ENCODE data around the gene C1orf167.

The C1orf167 gene

DNA sequence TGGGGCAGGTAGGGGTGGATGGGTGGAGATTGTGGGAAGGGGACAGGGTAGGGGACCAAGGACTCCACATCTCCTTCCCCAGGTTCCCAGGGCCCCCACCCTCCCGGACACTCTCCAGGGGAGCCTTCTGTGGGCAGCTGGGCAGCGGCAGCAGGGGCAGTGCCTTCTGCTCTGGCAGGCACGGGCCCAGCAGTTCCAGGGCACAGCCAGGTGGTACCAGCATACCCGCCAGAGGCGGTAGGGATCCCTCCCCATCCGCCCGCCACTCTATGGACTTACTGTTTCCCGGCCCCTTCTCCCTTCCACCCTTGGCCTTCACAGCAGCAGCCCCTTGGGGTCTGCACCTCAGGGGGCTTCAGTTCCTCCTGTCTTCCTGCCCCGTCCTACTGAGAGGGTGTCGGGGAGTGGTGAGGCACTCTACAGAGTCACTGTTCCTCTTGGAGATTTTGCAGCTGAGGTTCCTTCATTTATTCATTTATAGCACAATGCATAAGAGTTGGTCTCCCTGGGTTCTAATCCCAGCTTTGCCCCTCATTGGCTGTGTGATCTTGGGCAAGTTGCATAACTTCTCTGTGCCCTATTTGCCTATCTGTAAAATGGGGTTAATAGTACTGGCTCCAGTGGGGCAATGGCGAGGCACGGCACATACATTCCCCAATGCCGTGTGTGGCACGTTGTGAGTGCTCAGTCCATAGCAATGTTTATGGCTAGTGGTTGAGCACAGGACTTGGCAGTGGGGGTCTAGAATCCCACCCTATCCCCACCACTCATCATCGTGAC lies 17.0 kb downstream of the C1orf167 start:
- WGBS, 2 experiments (ENCODE audit: insufficient coverage in 2 of 2), result 81 to 92% methylated on average over 6 to 11 of the region's 15 CpGs
- Histone ChIP-seq H3K9me3 (ENCODE audit: control insufficient read depth, low read length) (no peaks in the 10 kb centered on the region), H3K36me3 (ENCODE audit: control insufficient read depth, insufficient read depth, low read length) (no peaks in the 10 kb centered on the region), H3K27ac (ENCODE audit: low read depth, low read length, severe bottlenecking) (no peak overlapping the region), H3K4me1 (ENCODE audit: control insufficient read depth, insufficient read depth, low read length, poor library complexity, severe bottlenecking) (no peaks in the 10 kb centered on the region), H3K4me3 (ENCODE audit: extremely low read depth, insufficient read depth, low read length, poor library complexity, severe bottlenecking) (no peak overlapping the region)

DNA sequence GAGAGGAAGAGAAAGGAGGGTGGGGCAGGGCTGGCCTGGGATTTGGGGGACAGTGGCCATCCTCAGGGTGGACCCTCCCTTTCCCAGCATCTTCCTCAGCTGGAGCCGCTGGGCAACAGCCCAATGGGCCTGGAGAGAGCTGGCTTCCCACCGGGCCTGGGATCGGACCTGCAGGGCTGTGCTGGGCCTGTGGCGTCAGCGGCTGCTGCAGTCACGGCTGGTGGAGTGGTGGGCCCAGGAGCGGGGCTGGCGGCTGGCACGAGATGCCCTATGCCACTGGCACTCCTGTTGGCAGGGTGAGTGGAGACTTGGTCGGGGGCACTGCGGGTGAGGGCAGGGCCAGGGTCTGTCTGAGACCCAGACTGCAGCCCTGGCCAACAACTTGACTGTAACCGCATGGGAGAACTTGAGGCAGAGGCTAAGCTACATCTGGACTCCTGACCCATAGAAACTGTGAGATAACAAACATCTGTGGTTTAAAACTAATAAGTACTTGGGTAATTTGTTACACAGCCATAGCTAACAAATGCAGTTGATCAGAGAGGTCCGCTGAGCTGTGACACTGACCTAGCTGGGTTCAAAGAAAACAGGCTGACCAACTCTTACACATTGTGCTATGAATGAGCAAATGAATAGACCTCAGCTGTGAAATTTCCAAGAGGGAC lies 17.9 kb downstream of the C1orf167 start:
- no peak overlapping the region for H3K27ac ChIP-seq (ENCODE audit: low read depth, low read length, severe bottlenecking)
- WGBS, 2 experiments (ENCODE audit: insufficient coverage in 2 of 2), result 80 to 88% methylated on average over 11 to 12 of the region's 13 CpGs
- no peak overlapping the region for H3K4me3 ChIP-seq (ENCODE audit: extremely low read depth, insufficient read depth, low read length, poor library complexity, severe bottlenecking)
- H3K36me3 ChIP-seq (ENCODE audit: control insufficient read depth, insufficient read depth, low read length), result no peaks in the 10 kb centered on the region
- peaks cover 3% of the 10 kb centered on the region for H3K4me1 ChIP-seq (ENCODE audit: control insufficient read depth, insufficient read depth, low read length, poor library complexity, severe bottlenecking)
- H3K9me3 ChIP-seq (ENCODE audit: control insufficient read depth, low read length), result no peaks in the 10 kb centered on the region

DNA sequence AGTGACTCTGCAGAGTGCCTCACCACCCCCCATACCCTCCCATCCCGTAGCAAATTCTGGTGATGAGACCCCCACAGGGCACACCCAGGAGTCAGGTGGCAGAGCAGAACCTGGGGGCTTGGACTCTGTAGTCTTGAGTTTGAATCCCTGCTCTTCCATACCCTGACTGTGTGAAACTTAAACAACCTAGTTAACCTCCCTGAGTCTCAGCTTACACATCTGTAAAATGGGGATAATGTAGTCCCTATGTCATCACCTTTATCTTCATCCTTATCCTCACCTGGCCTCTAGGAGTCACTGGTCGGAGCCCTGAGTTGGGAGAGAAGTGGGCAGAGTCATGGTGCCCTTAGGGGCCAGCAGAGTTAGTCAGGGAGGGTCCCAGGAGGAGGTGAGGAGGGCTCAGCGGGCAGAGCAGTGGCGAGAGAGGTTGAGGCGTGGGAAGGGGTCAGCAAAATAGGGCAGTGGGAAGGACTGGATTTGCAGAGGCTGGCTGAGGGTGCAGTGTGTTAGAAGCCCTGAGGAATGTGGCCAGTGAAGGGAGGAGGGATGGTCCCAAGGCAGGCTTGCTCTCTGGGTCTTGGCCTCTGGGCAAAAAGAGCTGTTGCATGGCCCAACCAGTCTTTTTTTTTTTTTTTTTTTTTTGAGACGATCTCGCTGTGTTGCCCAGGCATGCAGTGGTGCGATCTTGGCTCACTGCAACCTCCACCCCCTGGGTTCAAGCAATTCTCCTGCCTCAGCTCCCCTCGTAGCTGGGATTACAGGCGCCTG lies 18.6 kb downstream of the C1orf167 start:
- Histone ChIP-seq H3K4me1 (ENCODE audit: control insufficient read depth, insufficient read depth, low read length, poor library complexity, severe bottlenecking) (peaks cover 5% of the 10 kb centered on the region), H3K4me3 (ENCODE audit: extremely low read depth, insufficient read depth, low read length, poor library complexity, severe bottlenecking) (no peak overlapping the region), H3K27ac (ENCODE audit: low read depth, low read length, severe bottlenecking) (no peak overlapping the region), H3K36me3 (ENCODE audit: control insufficient read depth, insufficient read depth, low read length) (no peaks in the 10 kb centered on the region), H3K9me3 (ENCODE audit: control insufficient read depth, low read length) (no peaks in the 10 kb centered on the region)
- 90 to 94% methylated on average over 2 to 4 of the region's 10 CpGs for whole genome bisulfite sequencing, 2 experiments (ENCODE audit: insufficient coverage in 2 of 2)

GRCh38 chr1:11781297-11781696 lies 19.3 kb downstream of the C1orf167 start:
- Histone ChIP-seq H3K36me3 (ENCODE audit: control insufficient read depth, insufficient read depth, low read length) (no peaks in the 10 kb centered on the region), H3K4me1 (ENCODE audit: control insufficient read depth, insufficient read depth, low read length, poor library complexity, severe bottlenecking) (peaks cover 5% of the 10 kb centered on the region), H3K27ac (ENCODE audit: low read depth, low read length, severe bottlenecking) (no peak overlapping the region), H3K4me3 (ENCODE audit: extremely low read depth, insufficient read depth, low read length, poor library complexity, severe bottlenecking) (no peak overlapping the region), H3K9me3 (ENCODE audit: control insufficient read depth, low read length) (no peaks in the 10 kb centered on the region)
- 93 to 96% methylated on average over 11 to 12 of the region's 12 CpGs for WGBS, 2 experiments (ENCODE audit: insufficient coverage in 2 of 2)

- peaks cover 10% of the 10 kb centered on the region for H3K4me1 ChIP-seq (ENCODE audit: control insufficient read depth, insufficient read depth, low read length, poor library complexity, severe bottlenecking)
- 77 to 87% methylated on average over 3 of the region's 6 CpGs for WGBS, 2 experiments (ENCODE audit: insufficient coverage in 2 of 2)
- no peak overlapping the region for H3K4me3 ChIP-seq (ENCODE audit: extremely low read depth, insufficient read depth, low read length, poor library complexity, severe bottlenecking)
- no peaks in the 10 kb centered on the region for H3K36me3 ChIP-seq (ENCODE audit: control insufficient read depth, insufficient read depth, low read length)
- H3K27ac ChIP-seq (ENCODE audit: low read depth, low read length, severe bottlenecking), result no peak overlapping the region
- H3K9me3 ChIP-seq (ENCODE audit: control insufficient read depth, low read length), result no peaks in the 10 kb centered on the region
Measured at GRCh38 chr1:11782127-11782708, 20.2 kb downstream of the C1orf167 start.

- H3K27ac ChIP-seq (ENCODE audit: low read depth, low read length, severe bottlenecking), result no peak overlapping the region
- H3K9me3 ChIP-seq (ENCODE audit: control insufficient read depth, low read length), result no peaks in the 10 kb centered on the region
- 98% methylated on average over 5 to 6 of the region's 6 CpGs for WGBS, 2 experiments (ENCODE audit: insufficient coverage in 2 of 2)
- no peak overlapping the region for H3K4me3 ChIP-seq (ENCODE audit: extremely low read depth, insufficient read depth, low read length, poor library complexity, severe bottlenecking)
- H3K36me3 ChIP-seq (ENCODE audit: control insufficient read depth, insufficient read depth, low read length), result no peaks in the 10 kb centered on the region
- peaks cover 23% of the 10 kb centered on the region for H3K4me1 ChIP-seq (ENCODE audit: control insufficient read depth, insufficient read depth, low read length, poor library complexity, severe bottlenecking)
Measured at GRCh38 chr1:11783556-11783955, 21.6 kb downstream of the C1orf167 start.

DNA sequence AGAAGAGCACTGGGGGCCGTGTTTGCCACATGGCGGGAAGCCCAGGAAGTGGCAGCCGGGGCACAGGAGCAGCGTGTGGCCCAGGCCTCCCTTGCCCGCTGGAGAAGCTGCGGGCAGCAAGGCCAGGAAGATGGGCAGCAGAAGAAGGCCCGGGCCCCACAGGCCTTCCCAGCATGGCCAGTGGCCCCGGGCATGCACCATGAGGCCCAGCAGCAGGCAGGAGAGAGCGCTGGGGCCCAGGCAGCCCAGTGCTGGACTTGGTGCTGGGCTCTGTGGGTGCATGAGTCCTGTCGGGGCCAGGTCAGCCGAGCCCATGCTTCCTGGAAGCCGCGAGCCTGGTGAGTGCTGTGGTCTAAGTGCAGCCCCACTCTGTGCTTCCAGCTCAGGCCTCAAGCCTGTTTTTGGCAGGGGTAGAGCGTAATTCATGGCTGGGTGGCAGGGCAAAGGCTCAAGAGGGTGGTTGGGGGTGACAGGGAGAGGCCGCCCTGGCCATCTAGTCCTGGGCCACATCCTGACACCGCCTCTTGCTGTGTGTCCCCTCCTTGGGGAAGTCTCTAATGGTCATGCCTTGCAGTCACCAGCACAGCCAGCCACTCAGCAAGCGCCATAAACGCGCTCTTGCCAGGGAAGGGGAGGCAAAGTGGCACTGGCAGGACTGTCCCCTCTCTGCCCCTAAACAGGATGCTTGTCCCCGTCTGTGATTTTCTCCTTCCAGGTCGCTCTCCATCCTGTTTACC lies 22.4 kb downstream of the C1orf167 start:
- WGBS, 2 experiments (ENCODE audit: insufficient coverage in 2 of 2), result 82 to 86% methylated on average over 13 to 19 of the region's 21 CpGs

DNA sequence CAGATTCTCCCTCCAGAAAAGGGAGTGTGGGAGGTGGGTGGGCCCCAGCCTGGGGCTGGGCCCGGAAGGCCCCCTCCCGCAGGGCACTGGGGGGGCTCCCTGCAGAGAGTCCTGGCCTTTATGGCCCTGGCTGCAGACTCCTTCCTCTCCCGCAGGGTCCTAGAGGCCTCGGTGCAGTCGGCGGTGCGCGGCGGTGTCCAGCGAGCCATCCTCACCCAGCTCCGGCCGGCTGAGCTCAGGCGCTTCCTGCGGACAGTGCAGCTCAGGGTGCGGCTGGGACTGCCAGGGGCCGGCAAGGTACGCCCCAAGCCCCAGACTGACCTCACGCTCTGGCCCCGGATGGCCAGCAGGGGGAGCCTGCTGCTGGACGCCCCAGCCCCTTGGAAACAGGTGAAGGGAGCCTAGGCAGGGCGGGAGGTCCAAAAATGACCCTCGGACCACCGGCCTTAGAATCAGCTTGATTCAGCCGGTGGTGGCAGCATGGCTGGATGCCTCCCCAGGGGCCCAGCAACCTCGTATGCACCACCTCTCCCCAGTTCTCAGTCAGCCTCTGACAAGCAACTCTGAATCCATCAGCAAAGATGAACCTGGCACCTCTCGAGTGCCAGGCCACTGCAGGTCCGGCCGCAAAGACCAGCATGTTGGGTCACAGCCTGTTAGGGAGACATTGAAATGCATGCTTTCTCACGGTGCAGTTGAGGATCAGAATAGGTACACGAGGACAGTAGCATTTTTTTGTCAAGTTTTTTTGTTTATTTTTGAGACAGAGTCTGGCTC lies 23.2 kb downstream of the C1orf167 start:
- no peak overlapping the region for H3K4me3 ChIP-seq (ENCODE audit: extremely low read depth, insufficient read depth, low read length, poor library complexity, severe bottlenecking)
- peaks cover 23% of the 10 kb centered on the region for H3K4me1 ChIP-seq (ENCODE audit: control insufficient read depth, insufficient read depth, low read length, poor library complexity, severe bottlenecking)
- no peak overlapping the region for H3K27ac ChIP-seq (ENCODE audit: low read depth, low read length, severe bottlenecking)
- 18 to 21% methylated on average over 27 of the region's 30 CpGs for WGBS, 2 experiments (ENCODE audit: insufficient coverage in 2 of 2)
- H3K9me3 ChIP-seq (ENCODE audit: control insufficient read depth, low read length), result no peaks in the 10 kb centered on the region
- no peaks in the 10 kb centered on the region for H3K36me3 ChIP-seq (ENCODE audit: control insufficient read depth, insufficient read depth, low read length)

More for the DNA sequence above, 22.4 kb downstream of the C1orf167 start:
- Histone ChIP-seq H3K36me3 (ENCODE audit: control insufficient read depth, insufficient read depth, low read length) (no peaks in the 10 kb centered on the region), H3K27ac (ENCODE audit: low read depth, low read length, severe bottlenecking) (no peak overlapping the region), H3K4me1 (ENCODE audit: control insufficient read depth, insufficient read depth, low read length, poor library complexity, severe bottlenecking) (peaks cover 23% of the 10 kb centered on the region), H3K4me3 (ENCODE audit: extremely low read depth, insufficient read depth, low read length, poor library complexity, severe bottlenecking) (no peak overlapping the region), H3K9me3 (ENCODE audit: control insufficient read depth, low read length) (no peaks in the 10 kb centered on the region)

GRCh38 chr1:11786168-11786567 lies 24.2 kb downstream of the C1orf167 start:
- no peak overlapping the region for H3K27ac ChIP-seq (ENCODE audit: low read depth, low read length, severe bottlenecking)
- H3K9me3 ChIP-seq (ENCODE audit: control insufficient read depth, low read length), result no peaks in the 10 kb centered on the region
- H3K4me1 ChIP-seq (ENCODE audit: control insufficient read depth, insufficient read depth, low read length, poor library complexity, severe bottlenecking), result peaks cover 30% of the 10 kb centered on the region
- H3K4me3 ChIP-seq (ENCODE audit: extremely low read depth, insufficient read depth, low read length, poor library complexity, severe bottlenecking), result no peak overlapping the region
- H3K36me3 ChIP-seq (ENCODE audit: control insufficient read depth, insufficient read depth, low read length), result peaks cover 9% of the 10 kb centered on the region
- WGBS, 2 experiments (ENCODE audit: insufficient coverage in 2 of 2), result 65 to 89% methylated on average over 4 of the region's 5 CpGs

All from mesodermal cell (in vitro differentiated cells).